Right hindlimb (tissue), 1 donor: Measurements from ENCODE around the gene RIC8A.
A peak's percentile ranks its signal among the peaks of the same experiment; 100 is the strongest.
"Not testable (repeated sequence)": the region's sequence is repeated elsewhere in the genome, so short reads cannot be mapped to it uniquely, and the experiment has no call there.

Experiments used
- DNase-seq: peaks from one replicate; pipeline ENCODE4 v3.0.0-alpha.2; 2018

The RIC8A gene

GRCh38 chr11:220641-221215 lies 13.2 kb downstream of the RIC8A start:
- not testable (repeated sequence) for DNase-seq

- no peak for DNase-seq
Measured at GRCh38 chr11:221539-221938, 14.0 kb downstream of the RIC8A start.

GRCh38 chr11:221998-222789 lies 14.7 kb downstream of the RIC8A start:
- DNase-seq = no peak

GRCh38 chr11:223026-223789 lies 15.7 kb downstream of the RIC8A start:
- DNase-seq = no peak

- no peak for DNase-seq
Measured at GRCh38 chr11:223884-224283, 16.4 kb downstream of the RIC8A start.

- no peak for DNase-seq
Measured at GRCh38 chr11:224424-224823, 16.9 kb downstream of the RIC8A start.

GRCh38 chr11:225734-226453 lies 18.4 kb downstream of the RIC8A start:
- no peak for DNase-seq

- no peak for DNase-seq
Measured at GRCh38 chr11:227824-228379, 20.4 kb downstream of the RIC8A start.

GRCh38 chr11:230431-230830 lies 22.9 kb downstream of the RIC8A start:
- no peak for DNase-seq

- no peak for DNase-seq
Measured at GRCh38 chr11:232783-233565, 25.5 kb downstream of the RIC8A start.

GRCh38 chr11:235180-235579 lies 27.7 kb downstream of the RIC8A start:
- no peak for DNase-seq

- DNase-seq = no peak
Measured at GRCh38 chr11:235609-235996, 28.1 kb downstream of the RIC8A start.

GRCh38 chr11:235997-236773 lies 28.7 kb downstream of the RIC8A start, which contains the start of gene SIRT3:
TSS of gene SIRT3 (minus strand) at chr11:236342. CDS start at chr11:236328, 14 bp downstream.
- DNase-seq = peak; percentile 93

GRCh38 chr11:236774-237767 lies 29.6 kb downstream of the RIC8A start, which contains the start of gene PSMD13:
TSS of gene PSMD13 (plus strand) at chr11:236976. CDS start at chr11:237050, 74 bp downstream.
- DNase-seq = peak; percentile 93

- not testable (repeated sequence) for DNase-seq
Measured at GRCh38 chr11:238346-238745, 30.8 kb downstream of the RIC8A start.

- no peak for DNase-seq
Measured at GRCh38 chr11:240315-240714, 32.8 kb downstream of the RIC8A start.

GRCh38 chr11:241634-242033 lies 34.1 kb downstream of the RIC8A start:
- DNase-seq = no peak

- DNase-seq = no peak
Measured at GRCh38 chr11:244376-244775, 36.9 kb downstream of the RIC8A start.

- DNase-seq = no peak
Measured at GRCh38 chr11:249062-249461, 41.6 kb downstream of the RIC8A start.

GRCh38 chr11:250274-250673 lies 42.8 kb downstream of the RIC8A start:
- DNase-seq = no peak
